GM19438 (cell line): ENCODE data around the gene SLC25A21.
"Not testable (repeated sequence)": the region's sequence is repeated elsewhere in the genome, so short reads cannot be mapped to it uniquely, and the experiment has no call there.

Experiments
- ATAC-seq: cut with Tn5 transposase; IDR thresholded peaks from one replicate; pipeline ENCODE4 v1.9.1; 2021; ENCODE audit warnings: low read depth; ENCODE audit not compliant: unreplicated experiment

SLC25A21 gene

GRCh38 chr14:36900846-36901245 is 271.6 kb downstream of the SLC25A21 start:
- no peak for ATAC-seq

- not testable (repeated sequence) for ATAC-seq
These were observed 276.1 kb downstream of the SLC25A21 start for GRCh38 chr14:36896300-36896699.

GRCh38 chr14:36884049-36884448 is 288.4 kb downstream of the SLC25A21 start:
- no peak for ATAC-seq

GRCh38 chr14:36880276-36880675 is 292.1 kb downstream of the SLC25A21 start:
- no peak for ATAC-seq

- ATAC-seq: no peak
These were observed 292.8 kb downstream of the SLC25A21 start for GRCh38 chr14:36879558-36879957.

- ATAC-seq: no peak
These were observed 297.8 kb downstream of the SLC25A21 start for GRCh38 chr14:36874396-36875138.

GRCh38 chr14:36870776-36871175 is 301.6 kb downstream of the SLC25A21 start:
- no peak for ATAC-seq

- no peak for ATAC-seq
These were observed 303.3 kb downstream of the SLC25A21 start for GRCh38 chr14:36869125-36869524.

- ATAC-seq: peak; percentile 84
These were observed 305.5 kb downstream of the SLC25A21 start for GRCh38 chr14:36866867-36867266.

- no peak for ATAC-seq
These were observed 309.1 kb downstream of the SLC25A21 start for GRCh38 chr14:36863271-36863670.

GRCh38 chr14:36862237-36862636 is 310.2 kb downstream of the SLC25A21 start:
- not testable (repeated sequence) for ATAC-seq

- ATAC-seq: no peak
These were observed 311.6 kb downstream of the SLC25A21 start for GRCh38 chr14:36860831-36861230.

- ATAC-seq: no peak
These were observed 313.3 kb downstream of the SLC25A21 start for GRCh38 chr14:36859119-36859518.

- no peak for ATAC-seq
These were observed 314.5 kb downstream of the SLC25A21 start for GRCh38 chr14:36857842-36858445.

- ATAC-seq: no peak
These were observed 315.3 kb downstream of the SLC25A21 start for GRCh38 chr14:36857136-36857535.

- no peak for ATAC-seq
These were observed 316.1 kb downstream of the SLC25A21 start for GRCh38 chr14:36856095-36856878.

GRCh38 chr14:36855396-36855795 is 317.0 kb downstream of the SLC25A21 start:
- ATAC-seq: no peak

- no peak for ATAC-seq
These were observed 319.3 kb downstream of the SLC25A21 start for GRCh38 chr14:36852981-36853691.

- ATAC-seq: no peak
These were observed 324.2 kb downstream of the SLC25A21 start for GRCh38 chr14:36848213-36848612.

- ATAC-seq: no peak
These were observed 325.0 kb downstream of the SLC25A21 start for GRCh38 chr14:36847366-36847765.
